Anterior cingulate cortex (tissue), 58 donors: ENCODE data around the gene NUDT14.

Experiments used
- DNase-seq, 58 donors: peaks; one replicate each; lab custom pipeline; 2025; lab: John Stamatoyannopoulos, UW

NUDT14 gene

DNA sequence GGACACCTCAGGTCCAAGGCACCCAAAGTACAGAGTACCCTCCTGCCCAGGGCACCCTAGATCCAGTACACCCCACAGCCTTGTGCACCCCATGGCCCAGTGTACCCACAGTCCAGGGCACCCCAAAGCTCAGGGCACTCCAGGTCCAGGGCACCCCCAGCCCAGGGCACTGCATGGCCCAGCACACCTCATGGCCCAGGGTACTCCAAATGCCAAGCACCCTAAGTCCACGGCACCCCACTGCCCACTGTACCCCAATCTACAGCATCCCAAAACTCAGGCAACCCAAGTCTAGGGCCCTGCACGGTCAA lies 18.5 kb downstream of the NUDT14 start:
- DNase-seq: no peak

DNA sequence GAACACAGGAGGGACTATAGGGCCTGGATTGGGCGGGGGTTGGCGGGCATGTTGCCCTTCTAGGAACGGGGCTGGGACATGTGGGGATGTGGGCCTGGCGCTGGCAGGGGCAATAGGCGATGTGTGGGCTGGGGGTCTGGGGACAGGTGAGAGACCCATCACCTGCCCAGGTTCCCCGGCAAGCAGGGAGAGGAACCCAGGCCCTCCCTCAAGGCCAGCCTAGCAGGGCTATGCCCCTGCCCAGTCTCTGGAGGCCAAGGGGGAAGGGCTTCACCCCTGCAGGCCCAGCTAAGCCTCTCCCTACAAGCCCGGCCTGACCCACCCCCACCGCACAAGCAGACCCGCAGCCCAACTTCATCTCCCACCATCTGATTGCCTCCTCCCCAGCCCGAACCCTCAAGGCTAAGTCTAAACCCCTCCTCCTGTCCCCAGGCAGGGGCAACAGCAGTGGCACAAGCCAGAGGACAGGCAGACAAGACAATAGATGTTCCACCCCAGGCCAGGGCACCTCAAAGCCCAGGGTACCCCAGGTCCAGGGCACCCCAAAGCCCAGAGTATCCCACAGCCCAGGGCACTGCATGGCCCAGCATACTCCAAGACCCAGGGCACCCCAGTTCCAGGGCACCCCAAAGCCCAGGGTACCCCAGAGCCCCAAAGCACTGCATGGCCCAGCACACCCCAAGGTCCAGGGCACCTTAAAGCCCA lies 19.0 kb downstream of the NUDT14 start:
- DNase-seq: peak in 14 of 58 donors; percentile 8 to 58 (median 24)

DNA sequence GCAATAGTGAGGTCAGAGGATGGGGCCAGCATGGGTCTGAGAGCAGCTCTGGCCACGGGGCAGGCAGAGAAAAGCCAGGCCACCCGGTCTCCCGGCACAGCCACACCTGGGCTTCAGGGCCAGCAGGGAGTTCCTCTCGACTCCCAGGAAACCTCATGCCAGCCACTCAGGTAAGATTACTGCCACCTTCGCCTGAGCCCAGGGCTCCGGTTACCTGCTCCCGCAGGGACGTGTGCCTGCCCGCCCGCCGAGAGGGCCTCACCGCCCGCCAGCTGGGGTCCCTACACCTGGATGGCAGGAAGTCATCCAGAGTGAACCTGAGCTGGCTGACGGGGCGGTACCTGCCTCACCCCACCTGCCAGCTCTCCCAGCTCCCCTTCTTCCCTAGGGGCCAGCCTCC lies 19.8 kb downstream of the NUDT14 start:
- no peak for DNase-seq

- DNase-seq: no peak
Measured at GRCh38 chr14:105160776-105161175, 20.3 kb downstream of the NUDT14 start.

DNA sequence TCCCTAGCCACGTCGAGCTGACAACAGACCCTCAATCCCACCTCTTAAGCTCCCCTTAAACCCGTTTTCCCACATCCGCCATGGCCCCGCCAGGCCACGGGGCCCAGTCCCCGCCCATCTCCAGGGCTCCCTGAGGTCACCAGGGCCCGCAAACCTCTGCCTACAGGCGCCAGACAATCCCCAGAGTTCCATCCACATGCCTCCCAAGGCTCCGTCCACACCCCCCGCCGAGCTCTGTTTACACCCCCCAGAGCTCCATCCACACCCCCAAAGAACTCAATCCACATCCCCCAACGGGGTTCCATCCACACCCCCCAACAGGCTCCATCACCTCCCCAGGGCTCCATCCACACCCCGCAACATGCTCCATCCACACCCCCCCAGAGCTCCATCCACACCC lies 21.8 kb downstream of the NUDT14 start:
- no peak for DNase-seq

- no peak for DNase-seq
Measured at GRCh38 chr14:105158794-105159193, 22.3 kb downstream of the NUDT14 start.

DNA sequence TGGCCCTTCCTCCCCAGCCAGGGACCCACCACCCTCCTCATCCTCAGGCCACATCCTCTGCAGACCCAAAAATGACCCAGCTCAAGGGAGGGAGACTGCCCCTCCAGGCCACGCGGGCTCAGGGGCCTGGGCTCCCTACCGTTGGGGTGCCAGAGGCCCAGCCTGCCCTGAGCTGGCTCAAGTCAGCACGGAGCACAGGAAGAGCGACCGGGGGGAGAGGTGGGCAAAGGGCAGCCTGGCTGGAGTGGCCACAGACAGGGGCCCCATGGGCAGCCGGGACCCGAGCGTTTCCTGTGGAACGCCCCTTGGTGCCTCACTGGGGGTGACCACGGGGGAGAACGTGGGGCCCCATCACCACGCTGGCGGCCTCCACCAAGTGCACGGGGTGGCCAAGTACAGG lies 23.2 kb downstream of the NUDT14 start:
- no peak for DNase-seq

DNA sequence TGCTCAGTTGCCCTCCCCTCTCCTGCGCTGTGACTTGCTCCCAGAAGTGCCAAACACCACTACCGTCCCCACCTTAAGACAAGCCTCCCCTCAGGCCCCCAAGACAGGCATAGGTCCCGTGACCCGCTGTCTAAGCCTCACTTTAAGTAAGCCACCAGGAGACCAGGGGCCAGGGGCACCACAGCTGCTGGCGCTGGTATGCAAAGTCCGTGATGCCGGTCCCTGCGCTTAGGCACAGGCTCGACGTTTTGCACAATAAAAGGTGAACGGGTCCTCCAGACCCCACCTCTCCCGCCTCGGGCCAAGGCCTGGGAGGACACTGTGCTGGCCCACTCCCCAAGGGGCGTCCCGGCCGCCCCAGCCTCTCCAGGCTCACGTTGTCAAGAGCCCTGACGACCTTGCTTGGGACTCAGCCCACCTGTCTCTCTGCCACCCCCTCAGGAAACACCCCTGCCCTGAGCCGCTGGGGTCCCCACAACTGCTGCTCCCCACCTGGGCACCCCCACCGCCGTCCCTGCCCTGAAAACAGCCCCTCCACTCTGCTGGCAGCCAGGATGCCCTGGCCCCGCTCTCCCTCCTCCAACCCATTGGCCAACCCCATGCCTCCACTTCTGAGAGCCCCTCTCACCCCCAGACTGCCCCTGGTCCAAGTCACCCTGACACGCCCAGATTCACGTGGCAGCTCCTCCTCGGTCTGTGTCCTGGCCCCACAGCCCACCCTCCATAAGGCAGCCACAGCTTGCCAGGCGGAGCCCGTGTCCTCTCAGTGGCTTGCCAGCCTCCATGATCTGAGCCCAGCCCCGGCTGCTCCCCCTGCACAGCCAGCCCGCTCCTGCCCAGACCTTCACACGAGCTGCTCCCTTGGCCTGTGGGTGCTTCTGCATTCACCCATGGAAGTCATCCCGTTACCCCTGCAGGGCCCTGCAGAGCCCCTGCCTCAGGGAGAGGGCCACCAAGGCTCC lies 24.4 kb downstream of the NUDT14 start:
- no peak for DNase-seq

DNA sequence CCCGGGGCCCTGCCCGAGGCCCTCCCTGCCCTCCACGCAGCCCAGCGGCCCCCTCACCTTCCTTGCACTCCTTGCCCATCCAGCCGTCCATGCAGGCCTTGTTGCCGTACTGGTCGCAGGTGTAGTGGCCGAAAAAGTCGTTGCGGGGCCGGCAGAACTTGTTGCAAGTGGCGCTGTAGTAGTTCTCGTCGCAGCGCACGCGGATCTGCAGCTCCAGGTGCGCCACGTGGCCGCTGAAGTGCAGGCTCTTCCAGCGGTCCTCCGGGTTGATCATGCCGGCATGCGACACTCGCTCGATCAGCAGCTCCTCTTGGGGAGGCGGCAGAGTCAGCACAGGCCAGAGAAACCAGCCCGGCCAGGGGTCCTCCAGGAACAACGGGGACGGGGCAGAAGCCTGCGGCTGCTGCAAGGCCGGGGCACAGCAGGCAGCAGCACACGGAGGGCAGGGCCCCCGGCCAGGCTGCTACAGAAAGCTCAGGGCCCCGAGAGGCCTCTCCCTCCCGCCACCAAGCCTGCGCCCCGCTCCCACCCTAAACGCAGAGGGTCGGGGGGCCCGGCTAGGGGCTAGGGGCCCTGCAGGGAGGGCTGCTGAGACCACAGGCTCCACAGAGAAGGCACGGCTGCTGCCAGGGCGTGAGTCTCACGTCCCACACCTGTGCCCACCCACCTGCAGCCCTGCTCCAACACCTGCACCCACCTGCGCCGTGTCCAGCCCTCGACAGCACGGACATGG lies 25.3 kb downstream of the NUDT14 start:
- DNase-seq: no peak

DNA sequence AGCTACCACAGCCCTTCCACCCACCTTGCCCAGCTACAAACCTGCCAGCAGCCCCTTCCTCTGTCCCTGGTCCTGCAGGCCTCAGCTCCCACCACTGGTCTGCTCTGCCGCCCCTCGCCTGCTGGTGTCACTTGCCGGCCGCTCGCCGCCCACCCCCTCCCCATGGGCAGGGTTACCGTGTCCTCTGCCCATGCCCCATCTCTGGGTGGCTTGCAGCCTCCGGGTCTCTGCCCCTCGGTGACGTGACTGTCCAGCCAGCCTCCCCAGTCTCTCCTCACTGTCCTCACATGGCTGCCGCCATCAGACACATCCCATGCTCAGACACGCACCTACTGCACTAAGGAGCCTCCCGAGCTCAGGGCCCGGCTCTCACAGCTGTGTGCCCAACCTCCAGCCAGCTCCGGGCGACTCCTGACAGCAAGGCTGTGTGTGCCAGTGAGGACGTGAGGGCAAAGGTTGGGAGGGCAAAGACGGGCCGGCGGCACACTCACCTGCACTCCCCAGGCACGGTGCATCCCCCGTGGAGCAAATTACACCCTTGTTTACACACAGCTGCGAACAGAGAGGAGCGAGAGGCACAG lies 26.0 kb downstream of the NUDT14 start:
- DNase-seq: no peak

- DNase-seq: no peak
Measured at GRCh38 chr14:105154476-105154871, 26.6 kb downstream of the NUDT14 start.

GRCh38 chr14:105153739-105154475 lies 27.2 kb downstream of the NUDT14 start:
- DNase-seq: no peak

GRCh38 chr14:105153331-105153731 lies 27.8 kb downstream of the NUDT14 start:
- no peak for DNase-seq

DNA sequence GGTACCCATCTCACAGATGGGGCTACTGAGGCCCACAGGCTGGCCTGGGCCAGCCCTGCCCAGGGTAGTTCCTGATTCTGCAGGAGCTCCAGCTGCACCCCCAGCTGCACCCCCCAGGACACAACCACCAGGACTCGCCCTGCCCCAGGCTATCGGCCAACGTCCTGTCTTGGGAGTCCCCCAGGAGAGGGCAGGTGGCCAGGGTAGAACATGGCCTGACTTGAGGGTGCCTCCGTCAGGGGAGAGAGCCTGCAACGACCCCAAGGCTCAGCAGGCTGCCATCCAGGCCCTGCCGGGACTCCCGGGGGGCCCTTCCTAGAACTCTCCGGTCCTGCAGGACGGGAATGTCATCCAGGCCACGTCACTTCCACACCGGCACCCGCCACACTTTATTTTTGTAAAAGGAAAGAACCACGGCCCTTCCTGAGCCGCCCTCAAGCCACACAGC lies 28.3 kb downstream of the NUDT14 start:
- no peak for DNase-seq

DNA sequence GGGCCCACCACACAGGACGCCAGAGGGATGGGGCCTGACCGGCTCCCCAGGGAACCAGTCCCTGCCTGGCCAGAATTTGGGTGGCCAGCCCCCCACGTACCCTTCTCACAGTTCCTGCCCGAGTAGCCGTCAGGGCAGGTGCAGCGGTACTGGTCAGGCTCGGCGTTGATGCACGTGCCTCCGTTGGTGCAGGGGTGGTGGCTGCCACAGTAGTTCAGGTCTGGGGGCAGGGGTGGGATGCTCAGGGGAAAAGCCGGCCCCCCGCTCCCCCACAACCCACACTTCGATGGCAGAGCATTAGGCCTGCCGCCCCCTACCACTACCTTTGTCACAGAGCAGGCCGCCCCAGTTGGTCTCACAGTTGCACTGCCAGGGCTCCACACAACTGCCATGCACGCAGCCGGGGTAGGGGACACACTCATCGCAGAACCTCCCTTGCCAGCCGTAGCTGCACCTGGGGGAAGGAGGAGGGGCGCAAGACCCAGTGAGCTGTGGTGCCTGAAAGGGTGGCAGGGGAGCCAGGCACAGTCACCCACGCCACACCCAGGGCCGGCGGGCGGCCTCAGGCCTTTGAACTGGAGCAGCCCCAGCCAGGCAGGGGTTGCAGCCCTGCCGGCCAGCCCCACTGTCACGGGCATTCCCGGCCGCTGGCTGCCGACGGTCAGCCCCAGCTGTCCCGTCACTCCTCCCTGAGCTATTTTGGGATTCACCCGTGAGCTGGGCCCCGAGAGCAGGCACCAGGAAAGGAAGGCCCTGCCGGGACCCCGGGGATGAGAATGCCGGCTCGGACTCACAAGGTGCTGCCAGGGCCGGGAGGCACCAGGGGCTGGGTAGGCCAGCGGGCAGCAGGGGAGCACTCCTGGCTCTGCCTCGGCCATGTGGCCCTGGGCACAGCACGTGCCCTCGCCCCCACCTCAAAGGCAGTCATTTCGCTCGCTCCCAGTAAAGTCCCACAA lies 29.0 kb downstream of the NUDT14 start:
- DNase-seq: no peak

GRCh38 chr14:105151084-105151837 lies 29.9 kb downstream of the NUDT14 start:
- DNase-seq: no peak

DNA sequence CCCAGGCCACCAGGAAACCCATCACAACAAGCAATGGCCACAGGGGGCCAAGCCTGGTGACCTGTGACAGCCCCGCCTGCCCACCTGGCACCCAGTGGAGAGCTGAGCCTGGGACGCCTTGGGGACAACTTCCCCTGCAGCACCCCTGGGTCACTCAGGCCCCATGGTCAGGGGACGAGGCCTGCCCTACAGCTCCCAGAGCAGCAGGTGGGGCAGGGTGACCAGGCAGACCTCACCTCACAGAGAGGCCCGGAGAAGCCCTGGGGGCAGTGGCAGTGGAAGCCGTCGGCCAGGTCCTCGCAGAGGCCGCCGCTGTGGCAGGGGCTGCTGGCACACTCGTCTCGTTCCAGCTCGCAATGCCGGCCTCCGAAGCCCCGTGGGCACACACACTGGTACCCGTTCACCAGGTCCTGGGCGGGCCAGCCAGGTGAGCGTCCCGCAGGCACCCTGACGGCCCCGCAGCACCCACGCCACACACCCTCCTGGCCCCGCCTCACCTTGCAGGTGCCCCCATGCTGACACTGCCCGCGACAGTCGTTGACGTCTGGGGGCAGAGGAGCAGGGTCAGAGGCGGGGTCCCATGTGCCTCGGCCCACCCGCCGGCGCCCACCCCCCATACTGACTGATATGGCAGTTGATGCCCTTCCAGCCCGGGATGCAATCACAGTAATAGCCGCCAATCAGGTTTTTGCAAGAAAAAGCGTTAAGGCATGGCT lies 30.6 kb downstream of the NUDT14 start:
- no peak for DNase-seq

DNA sequence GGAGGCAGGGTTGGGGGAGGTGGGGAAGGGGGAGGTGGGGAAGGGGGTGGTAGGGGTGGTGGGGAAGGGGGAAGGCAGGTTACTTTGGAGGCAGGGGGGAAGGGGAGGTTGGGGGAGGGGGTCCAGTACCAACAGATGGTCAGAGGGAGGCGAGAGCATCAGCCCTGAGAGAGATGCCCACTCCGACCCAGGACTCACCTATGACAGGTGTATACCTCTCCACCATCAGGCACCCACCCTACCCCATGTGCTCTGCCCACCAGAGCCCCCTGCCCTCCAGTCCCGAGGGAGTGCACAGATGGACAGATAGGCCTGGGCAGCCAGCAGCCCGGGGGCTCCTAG lies 31.1 kb downstream of the NUDT14 start:
- DNase-seq: no peak
